ENCODE results near the gene DCST1. TPM values are rescaled to one million over a fixed set of nuclear protein-coding genes. Genes with fewer than 3 reads are reported as not detected.

The DCST1 gene
- polyA plus RNA-seq, 3 donors: 0.05 TPM; not detected in 2

GRCh38 chr1:155086856-155087535, 53.4 kb downstream of the DCST1 start:
- Histone ChIP-seq H3K4me2 (replicated peaks; ENCODE audit: extremely low read depth, low read length, poor library complexity, severe bottlenecking) (no peak overlapping the region), H4K20me1 (ENCODE audit: insufficient read depth, low read length) (peaks cover 23% of the 10 kb centered on the region), H3K4me1 (ENCODE audit: control insufficient read depth in 1 of 2, insufficient read depth in 2 of 2, low read length in 2 of 2) (peaks cover 31 to 39% of the 10 kb centered on the region in 2 donors), H3K79me2 (ENCODE audit: insufficient read depth, low read length) (no peaks in the 10 kb centered on the region), H3K9me3 (replicated peaks in 1 of 2; ENCODE audit: control insufficient read depth in 1 of 2, insufficient read depth in 1 of 2, low read length in 2 of 2) (peaks cover 0 to 12% of the 10 kb centered on the region in 2 donors), H3K36me3 (replicated peaks in 1 of 2; ENCODE audit: control insufficient read depth in 1 of 2, insufficient read depth in 2 of 2, low read length in 2 of 2) (no peaks in the 10 kb centered on the region), H3K27ac (ENCODE audit: low read depth in 1 of 2, low read length in 2 of 2) (no peak overlapping the region), H3K27me3 (ENCODE audit: control insufficient read depth in 2 of 2, insufficient read depth in 2 of 2, low read length in 2 of 2) (peaks cover 18 to 25% of the 10 kb centered on the region in 2 donors), H3K9ac (ENCODE audit: insufficient read depth, low read length, poor library complexity, severe bottlenecking) (no peak overlapping the region), H2AFZ (ENCODE audit: insufficient read depth, low read depth, low read length, poor library complexity, severe bottlenecking) (no peak overlapping the region), H3K4me3 (replicated peaks in 1 of 3; ENCODE audit: low read depth in 2 of 3, low read length in 3 of 3) (no peak overlapping the region)
- intact Hi-C loops (cut with micrococcal nuclease): loop anchor here in 1 of 2 donors (5.0 to 10.0 kb wide), 3 partner anchors 35 to 532 kb away; partner anchors contain the start of genes ADAM15 and UBE2Q1
- TF ChIP-seq CTCF (IDR thresholded peaks at IDR 0.05): no peak
- WGBS (ENCODE audit: insufficient coverage): 57% methylated on average over 3 of the region's 8 CpGs
- Mint-ChIP-seq H3K4me1 (peaks cover 34% of the 10 kb centered on the region), H3K4me3 (no peak overlapping the region), H3K27ac (peak overlapping the region in 1 of 7 donors; percentile 33), H3K9me3 (peaks cover 0 to 14% (median 4%) of the 10 kb centered on the region in 7 donors), H3K36me3 (peaks cover 5 to 9% of the 10 kb centered on the region in 2 donors), H3K27me3 (ENCODE audit: low read depth in 3 of 3) (peaks cover 23 to 30% (median 28%) of the 10 kb centered on the region in 3 donors)
- peak in 1 of 3 donors; percentile 3 for DNase-seq

GRCh38 chr1:155091071-155092051, 57.7 kb downstream of the DCST1 start:
- H3K27me3 ChIP-seq (ENCODE audit: control insufficient read depth in 2 of 2, insufficient read depth in 2 of 2, low read length in 2 of 2): peaks cover 0 to 6% of the 10 kb centered on the region in 2 donors
- H3K9ac ChIP-seq (ENCODE audit: insufficient read depth, low read length, poor library complexity, severe bottlenecking): no peak overlapping the region
- no peaks in the 10 kb centered on the region for H3K36me3 ChIP-seq (replicated peaks in 1 of 2; ENCODE audit: control insufficient read depth in 1 of 2, insufficient read depth in 2 of 2, low read length in 2 of 2)
- no peaks in the 10 kb centered on the region for H3K9me3 ChIP-seq (replicated peaks in 1 of 2; ENCODE audit: control insufficient read depth in 1 of 2, insufficient read depth in 1 of 2, low read length in 2 of 2)
- peaks cover 0 to 5% of the 10 kb centered on the region in 2 donors for H3K36me3 Mint-ChIP-seq
- TF ChIP-seq CTCF (IDR thresholded peaks at IDR 0.05): peak; percentile 97
- peaks cover 6% of the 10 kb centered on the region for H3K4me1 Mint-ChIP-seq
- H4K20me1 ChIP-seq (ENCODE audit: insufficient read depth, low read length): peaks cover 1% of the 10 kb centered on the region
- peak overlapping the region; percentile 1 for H2AFZ ChIP-seq (ENCODE audit: insufficient read depth, low read depth, low read length, poor library complexity, severe bottlenecking)
- no peak overlapping the region for H3K4me3 ChIP-seq (replicated peaks in 1 of 3; ENCODE audit: low read depth in 2 of 3, low read length in 3 of 3)
- H3K4me3 Mint-ChIP-seq: peak overlapping the region in 1 of 2 donors; percentile 48
- H3K9me3 Mint-ChIP-seq: no peaks in the 10 kb centered on the region
- intact Hi-C loops (cut with micrococcal nuclease): loop anchor here (1.0 to 5.0 kb wide), 3 partner anchors 36 to 76 kb away; partner anchors contain the start of gene EFNA1 (in 1 of the 2)
- H3K27ac Mint-ChIP-seq: no peak overlapping the region
- no peak overlapping the region for H3K4me2 ChIP-seq (replicated peaks; ENCODE audit: extremely low read depth, low read length, poor library complexity, severe bottlenecking)
- H3K27me3 Mint-ChIP-seq (ENCODE audit: low read depth in 3 of 3): peaks cover 5 to 15% (median 9%) of the 10 kb centered on the region in 3 donors
- 38% methylated on average over 18 of the region's 29 CpGs for whole genome bisulfite sequencing (ENCODE audit: insufficient coverage)
- H3K79me2 ChIP-seq (ENCODE audit: insufficient read depth, low read length): no peaks in the 10 kb centered on the region
- DNase-seq: peak; percentile 71 to 79 (median 75)
- H3K27ac ChIP-seq (ENCODE audit: low read depth in 1 of 2, low read length in 2 of 2): no peak overlapping the region
- H3K4me1 ChIP-seq (ENCODE audit: control insufficient read depth in 1 of 2, insufficient read depth in 2 of 2, low read length in 2 of 2): peaks cover 1 to 11% of the 10 kb centered on the region in 2 donors

Measured in CD14-positive monocyte (primary cell).